Endothelial cell of umbilical vein (primary cell): ENCODE results near the gene CATSPER4. TPM values are rescaled to one million over a fixed set of nuclear protein-coding genes. Genes with fewer than 3 reads are reported as not detected.

Source experiments
- BruUV-seq: library from RNA; stranded (reverse); fragments of 400-500 nt; replicated peaks from 2 replicates; lab custom pipeline; 2021; lab: Mats Ljungman, UMichigan
- CTCF ChIA-PET: fragments of 300-600, 350-600 bp; sonication (Branson Sonifier 250); formaldehyde crosslinking; loops from one replicate; lab custom pipeline; 2021; ENCODE audit warnings: antibody characterized with exemption, inconsistent platforms; lab: Charles Lee
- POLR2A ChIA-PET: fragments of 300-600, 350-600 bp; sonication (Branson Sonifier 250); formaldehyde crosslinking; loops from one replicate; lab custom pipeline; 2021; ENCODE audit warnings: antibody characterized with exemption, inconsistent platforms; lab: Charles Lee
- DNase-seq: peaks from one replicate; pipeline ENCODE4 v3.0.0-alpha.2; 2011; ENCODE audit warnings: low read depth, low spot score
- FAIRE-seq: peaks from 2 replicates; lab custom pipeline; 2011; peaks lifted over from hg19 to GRCh38; lab: Jason Lieb, UNC
- H2AFZ ChIP-seq: 2 replicates; pipeline ENCODE4 v1.6.0; 2012; ENCODE audit warnings: low read depth, low read length, control low read depth, inconsistent platforms
- H3K27ac ChIP-seq: 2 replicates; pipeline ENCODE4 v1.5.1; 2011; ENCODE audit warnings: low read depth, mild to moderate bottlenecking, control low read depth, low read length, moderate library complexity; ENCODE audit not compliant: insufficient read depth
- H3K27me3 ChIP-seq, 2 experiments: 2 replicates each; pipeline versions ENCODE4 v1.6.0 to v1.6.1; 2011; ENCODE audit warnings: low read length in 2 of 2, mixed read lengths in 1 of 2; ENCODE audit not compliant: control insufficient read depth in 2 of 2, insufficient read depth in 2 of 2
- H3K36me3 ChIP-seq, 2 experiments: 2 replicates in 1 of 2; 3 replicates in 1 of 2; pipeline ENCODE4 v1.5.1; 2011; ENCODE audit warnings: low read length in 2 of 2, mild to moderate bottlenecking in 1 of 2, moderate library complexity in 1 of 2; ENCODE audit not compliant: control insufficient read depth in 2 of 2, insufficient read depth in 2 of 2; ENCODE audit errors: extremely low read depth in 1 of 2
- H3K4me1 ChIP-seq: 3 replicates; pipeline ENCODE4 v1.5.1; 2011; ENCODE audit warnings: mild to moderate bottlenecking, low read length; ENCODE audit not compliant: control insufficient read depth, insufficient read depth; ENCODE audit errors: extremely low read depth
- H3K4me2 ChIP-seq: 2 replicates; pipeline ENCODE4 v1.6.1; 2011; ENCODE audit warnings: low read length, control low read depth, mixed read lengths; ENCODE audit not compliant: insufficient read depth
- H3K4me3 ChIP-seq, 3 experiments: fragments of 200-600 bp in 1 of 3; sonication (generic), shearing (Covaris generic) in 1 of 3; replicated peaks in 1 of 3; 2 replicates each; pipeline ENCODE4 v1.5.1; 2011 to 2016; ENCODE audit warnings: control low read depth in 3 of 3, low read length in 3 of 3, mild to moderate bottlenecking in 2 of 3, inconsistent platforms in 1 of 3, low read depth in 1 of 3, moderate library complexity in 1 of 3; ENCODE audit not compliant: insufficient read depth in 1 of 3
- H3K79me2 ChIP-seq: 2 replicates; pipeline ENCODE4 v1.6.0; 2012; ENCODE audit warnings: low read length, inconsistent platforms; ENCODE audit not compliant: control insufficient read depth, insufficient read depth
- H3K9ac ChIP-seq: replicated peaks from 2 replicates; pipeline ENCODE3; 2011; ENCODE audit warnings: low read length, control low read depth; ENCODE audit not compliant: insufficient read depth; ENCODE audit errors: extremely low read depth
- H3K9me1 ChIP-seq: replicated peaks from 3 replicates; pipeline ENCODE4 v1.6.0; 2011; ENCODE audit warnings: mild to moderate bottlenecking, low read length; ENCODE audit not compliant: control insufficient read depth, insufficient read depth; ENCODE audit errors: extremely low read depth
- H3K9me3 ChIP-seq: replicated peaks from 2 replicates; pipeline ENCODE4 v1.5.1; 2012; ENCODE audit warnings: low read length, inconsistent platforms; ENCODE audit not compliant: control insufficient read depth, insufficient read depth
- H4K20me1 ChIP-seq: replicated peaks from 2 replicates; pipeline ENCODE3; 2011; ENCODE audit warnings: mild to moderate bottlenecking, low read length; ENCODE audit not compliant: control insufficient read depth, insufficient read depth; ENCODE audit errors: extremely low read depth
- CTCF ChIP-seq, 2 donors: IDR thresholded peaks; 1 replicate in 1 of 2; 2 replicates in 1 of 2; pipeline ENCODE4 v1.5.1; 2011; ENCODE audit warnings: low read length in 2 of 2, mild to moderate bottlenecking in 2 of 2, moderate library complexity in 2 of 2, control low read depth in 1 of 2, inconsistent platforms in 1 of 2, low read depth in 1 of 2; ENCODE audit not compliant: insufficient read depth in 1 of 2; ENCODE audit errors: extremely low read depth in 1 of 2
- EZH2 ChIP-seq: IDR thresholded peaks from 2 replicates; pipeline ENCODE4 v1.6.1; 2012; ENCODE audit warnings: borderline replicate concordance, low read depth, mild to moderate bottlenecking, moderate library complexity, low read length, inconsistent platforms; ENCODE audit not compliant: severe bottlenecking
- GATA2 ChIP-seq: IDR thresholded peaks from 2 replicates; pipeline ENCODE4 v1.7.0; 2011; ENCODE audit warnings: low read depth, mild to moderate bottlenecking, moderate library complexity, mixed read lengths, low read length; ENCODE audit not compliant: insufficient read length, insufficient read depth
- JUN ChIP-seq: IDR thresholded peaks from 2 replicates; pipeline ENCODE4 v1.6.1; 2011; ENCODE audit warnings: borderline replicate concordance, low read depth; ENCODE audit not compliant: insufficient read length, insufficient read depth
- MYC ChIP-seq: IDR thresholded peaks from one replicate; pipeline ENCODE4 v1.6.1; 2011; ENCODE audit warnings: mild to moderate bottlenecking, low read depth, low read length
- POLR2AphosphoS5 ChIP-seq: IDR thresholded peaks from 2 replicates; pipeline ENCODE4 v1.6.1; 2012; ENCODE audit warnings: low read depth, mild to moderate bottlenecking, control low read depth, low read length, moderate library complexity; ENCODE audit not compliant: insufficient read depth
- dilution Hi-C: fragments of 300-500 bp; cut with MboI; formaldehyde crosslinking; loops from one replicate; pipeline ENCODE4 v1.15.0; 2019; ENCODE audit warnings: low sequenced_read_pairs; ENCODE audit not compliant: extremely low pct_ligation_motif_present
- intact Hi-C: fragments of 100-400 bp; cut with micrococcal nuclease; formaldehyde crosslinking; loops from one replicate; pipeline ENCODE4 v1.10.0; 2022
- polyA plus RNA-seq, 4 experiments: library from polyadenylated mRNA; depleted of rRNA in 3 of 4; stranded (reverse) in 3 of 4; unstranded in 1 of 4; fragments of >200 nt; gene quantifications; 2 replicates each; pipeline versions ENCODE4 v1.2.1 to v1.2.3, GENCODE V29; 2011 to 2012; ENCODE audit warnings: missing spikeins in 1 of 4
- total RNA-seq: library from RNA; stranded (reverse); gene quantifications from 2 replicates; pipeline ENCODE4 v1.2.3, GENCODE V29; 2021

The CATSPER4 gene
- total and polyA plus RNA-seq, 2 donors (not counting 3 experiments of a cell fraction or from before 2014, with no cell fraction given) = not detected

DNA sequence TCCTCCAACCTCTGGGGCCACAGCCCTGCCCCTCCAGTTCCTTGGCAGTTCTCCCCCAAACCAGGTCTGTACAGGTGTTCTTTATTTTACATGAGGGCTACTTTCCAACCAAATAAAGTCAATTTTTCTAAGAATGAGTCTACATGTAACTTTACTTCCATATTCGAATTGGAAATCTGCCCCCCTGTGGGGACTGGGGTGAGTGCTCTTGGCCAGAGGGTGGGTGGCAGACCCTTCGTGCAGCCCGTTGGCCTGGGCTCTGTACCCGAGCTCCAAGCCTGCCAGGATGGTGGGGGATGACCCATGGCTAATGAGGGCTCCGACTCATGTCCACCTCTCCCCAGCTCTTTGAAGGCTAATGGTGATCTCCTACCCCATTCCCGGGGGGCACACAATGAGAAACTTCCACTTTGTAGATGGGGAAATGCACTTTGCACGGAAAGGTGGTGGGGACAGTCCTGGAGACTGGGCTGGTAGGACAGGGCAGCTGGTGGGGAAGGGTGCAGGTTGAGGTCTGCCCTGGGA is 589 bp upstream of the CATSPER4 start:
- Histone ChIP-seq H3K9me3 (no peaks in the 10 kb centered on the region), H3K9me1 (no peaks in the 10 kb centered on the region), H3K4me2 (no peak overlapping the region), H2AFZ (no peak overlapping the region), H3K9ac (no peak overlapping the region), H3K27ac (no peak overlapping the region), H3K79me2 (no peaks in the 10 kb centered on the region), H4K20me1 (no peaks in the 10 kb centered on the region), H3K4me1 (no peaks in the 10 kb centered on the region), H3K36me3 (no peaks in the 10 kb centered on the region), H3K27me3 (peaks cover 0 to 5% of the 10 kb centered on the region in 2 experiments), H3K4me3 (no peak overlapping the region)
- peak in 1 of 2 donors; percentile 9 for TF ChIP-seq CTCF (IDR thresholded peaks at IDR 0.05; ENCODE audit: extremely low read depth in 1 of 2, insufficient read depth in 1 of 2, low read depth in 1 of 2, low read length in 2 of 2)
- TF ChIP-seq JUN = no peak
- intact Hi-C loops = no loop called here
- BruUV-seq = no TSS peak
- FAIRE-seq (no peak), DNase-seq (no peak)
- ChIA-PET POLR2A (no interaction called here), CTCF (interaction anchor here (1.1 to 2.6 kb wide), 5 partner anchors 20 to 227 kb away, joined by 3 to 12 read pairs (median 8); partner anchors contain the start of genes CEP85 and ZNF593)
- dilution Hi-C loops = no loop called here

DNA sequence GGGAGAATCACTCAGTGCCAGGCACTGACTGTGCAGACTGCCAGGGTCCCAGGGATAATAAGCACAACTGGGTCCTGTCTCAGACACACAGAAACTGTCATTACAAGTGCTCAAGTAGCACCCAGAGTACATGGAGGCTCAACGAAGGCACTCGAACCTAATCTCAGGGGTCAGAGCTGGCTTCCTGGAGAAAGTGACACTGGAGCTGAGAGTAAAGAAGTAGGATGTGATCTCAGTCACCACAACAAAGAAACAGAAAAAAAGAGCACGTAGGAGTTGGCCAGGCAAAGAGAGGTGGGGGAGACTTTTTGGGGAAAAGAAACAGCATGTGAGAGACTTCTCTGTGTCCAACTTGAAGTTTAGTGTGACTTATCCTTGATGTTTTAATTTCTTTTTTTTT is 1.3 kb downstream of the CATSPER4 start:
- CTCF ChIA-PET = interaction anchor here (1.7 to 2.6 kb wide), 2 partner anchors 22 to 130 kb away, joined by 5 to 12 read pairs; partner anchors contain the start of genes C1orf232 and ZNF593
- no peak for FAIRE-seq
- no TSS peak for BruUV-seq

More for the DNA sequence above, 1.3 kb downstream of the CATSPER4 start:
- Histone ChIP-seq H3K9me3 (no peaks in the 10 kb centered on the region), H4K20me1 (no peaks in the 10 kb centered on the region), H3K9me1 (no peaks in the 10 kb centered on the region), H2AFZ (no peak overlapping the region), H3K27me3 (peaks cover 0 to 5% of the 10 kb centered on the region in 2 experiments), H3K4me2 (no peak overlapping the region), H3K4me1 (no peaks in the 10 kb centered on the region), H3K4me3 (no peak overlapping the region), H3K27ac (no peak overlapping the region), H3K9ac (no peak overlapping the region), H3K79me2 (no peaks in the 10 kb centered on the region), H3K36me3 (no peaks in the 10 kb centered on the region)
- dilution Hi-C loops (no loop called here), intact Hi-C loops (no loop called here)
- TF ChIP-seq CTCF (IDR thresholded peaks at IDR 0.05; ENCODE audit: extremely low read depth in 1 of 2, insufficient read depth in 1 of 2, low read depth in 1 of 2, low read length in 2 of 2) = no peak
- no peak for TF ChIP-seq EZH2
- TF ChIP-seq JUN = no peak
- TF ChIP-seq POLR2AphosphoS5 = no peak
- no peak for TF ChIP-seq MYC
- no peak for TF ChIP-seq GATA2
- POLR2A ChIA-PET = no interaction called here
- DNase-seq = no peak
